Caco-2 (cell line): Measurements from ENCODE around the gene PODXL2. TPM values are rescaled to one million over a fixed set of nuclear protein-coding genes. Genes with fewer than 3 reads are reported as not detected.

Source experiments
- BruUV-seq: library from RNA; stranded (reverse); fragments of 400-500 nt; replicated peaks from 2 replicates; lab custom pipeline; 2021; lab: Mats Ljungman, UMichigan
- CTCF ChIA-PET: fragments of 300-600 bp; sonication (Branson Sonifier 250); formaldehyde crosslinking; loops from one replicate; lab custom pipeline; 2022; ENCODE audit warnings: antibody characterized with exemption; lab: Charles Lee
- POLR2A ChIA-PET: fragments of 300-600 bp; sonication (Branson Sonifier 250); formaldehyde crosslinking; loops from one replicate; lab custom pipeline; 2022; ENCODE audit warnings: antibody characterized with exemption; lab: Charles Lee
- DNase-seq, 2 experiments: peaks; one replicate each; pipeline versions ENCODE4 v3.0.0 to v3.0.0-alpha.2; 2020 to 2022
- H3K27me3 ChIP-seq: replicated peaks from 2 replicates; pipeline ENCODE4 v1.6.0; 2011; ENCODE audit warnings: low read length; ENCODE audit not compliant: control insufficient read depth, insufficient read depth
- H3K36me3 ChIP-seq: 2 replicates; pipeline ENCODE4 v1.5.1; 2011; ENCODE audit warnings: low read length; ENCODE audit not compliant: control insufficient read depth, insufficient read depth
- H3K4me1 ChIP-seq: fragments of 250-450 bp; sonication (Bioruptor Pico); 2 replicates; pipeline ENCODE4 v1.5.1; 2020; ENCODE audit warnings: mild to moderate bottlenecking
- H3K4me3 ChIP-seq: 2 replicates; pipeline ENCODE4 v1.5.1; 2011; ENCODE audit warnings: low read depth, mild to moderate bottlenecking, control low read depth, low read length
- H3K9me3 ChIP-seq: fragments of 250-450 bp; sonication (Bioruptor Pico); 2 replicates; pipeline ENCODE4 v1.5.1; 2020; ENCODE audit warnings: mild to moderate bottlenecking, moderate library complexity
- H3K27ac Mint-ChIP-seq: one replicate; pipeline ENCODE4 v1.8.0; 2022; ENCODE audit warnings: mixed read lengths; ENCODE audit not compliant: unreplicated experiment
- H3K27me3 Mint-ChIP-seq: one replicate; pipeline ENCODE4 v1.8.0; 2022; ENCODE audit warnings: mixed read lengths; ENCODE audit not compliant: insufficient read depth, unreplicated experiment
- H3K36me3 Mint-ChIP-seq: one replicate; pipeline ENCODE4 v1.8.0; 2022; ENCODE audit warnings: mild to moderate bottlenecking, mixed read lengths; ENCODE audit not compliant: insufficient read depth, unreplicated experiment
- H3K4me1 Mint-ChIP-seq: one replicate; pipeline ENCODE4 v1.8.0; 2022; ENCODE audit warnings: low read depth, mixed read lengths; ENCODE audit not compliant: unreplicated experiment
- H3K4me3 Mint-ChIP-seq: one replicate; pipeline ENCODE4 v1.8.0; 2022; ENCODE audit warnings: mild to moderate bottlenecking, moderate library complexity, mixed read lengths; ENCODE audit not compliant: unreplicated experiment
- H3K9me3 Mint-ChIP-seq: one replicate; pipeline ENCODE4 v1.8.0; 2022; ENCODE audit warnings: mixed read lengths; ENCODE audit not compliant: unreplicated experiment
- intact Hi-C: fragments of 100-400 bp; cut with micrococcal nuclease; formaldehyde crosslinking; loops from one replicate; pipeline ENCODE4 v1.10.0; 2022; ENCODE audit not compliant: unreplicated experiment
- total RNA-seq: library from RNA; stranded (reverse); gene quantifications from 2 replicates; pipeline ENCODE4 v1.2.3, GENCODE V29; 2022
- TF ChIP-seq, protein P1 (sequence below), 2 experiments: fragments of 200-600 bp in 1 of 2; IDR thresholded peaks; 1 replicate in 1 of 2; 2 replicates in 1 of 2; pipeline versions ENCODE4 v1.5.1 to v1.8.0; 2011 to 2022; ENCODE audit warnings: antibody characterized with exemption in 1 of 2, control low read depth in 1 of 2, inconsistent platforms in 1 of 2, low read depth in 1 of 2, low read length in 1 of 2, mild to moderate bottlenecking in 1 of 2, moderate library complexity in 1 of 2; ENCODE audit not compliant: insufficient read depth in 1 of 2, severe bottlenecking in 1 of 2, unreplicated experiment in 1 of 2

The PODXL2 gene
- total RNA-seq, 1 experiment from 2014 or later = 39.1 TPM

DNA sequence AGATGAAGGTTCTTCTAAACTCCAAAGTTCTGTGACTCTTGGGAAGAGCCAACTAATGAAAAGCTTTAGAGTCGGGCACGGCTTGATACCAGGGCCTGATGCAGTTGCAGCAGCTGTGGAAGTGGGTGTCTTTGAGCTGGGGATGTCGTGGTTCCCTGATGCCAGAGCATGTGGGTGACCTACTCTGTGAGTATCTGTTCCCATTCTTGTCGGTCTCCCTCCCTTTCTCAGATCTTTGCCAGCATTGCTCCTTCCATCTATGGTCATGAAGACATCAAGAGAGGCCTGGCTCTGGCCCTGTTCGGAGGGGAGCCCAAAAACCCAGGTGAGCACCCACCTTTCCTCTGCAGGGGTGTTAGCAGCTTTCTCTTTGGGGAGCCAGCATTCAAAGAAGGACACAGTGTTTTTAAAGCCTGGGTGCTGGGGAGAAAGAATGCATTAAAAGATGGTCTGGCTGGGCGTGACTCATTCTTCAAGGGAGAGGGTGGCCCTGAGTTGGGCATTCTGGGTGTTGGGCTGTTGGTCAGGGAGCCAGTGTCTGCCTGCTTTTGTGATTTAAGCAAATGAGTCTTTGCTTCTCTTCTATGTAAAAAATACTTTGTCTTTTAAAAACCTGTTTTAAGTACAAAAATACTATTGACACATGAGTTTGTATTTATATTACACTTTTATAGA is 13.2 kb upstream of the PODXL2 start:
- no peak overlapping the region for H3K4me3 Mint-ChIP-seq
- no peaks in the 10 kb centered on the region for H3K4me1 ChIP-seq
- H3K27me3 Mint-ChIP-seq = no peaks in the 10 kb centered on the region
- peaks cover 82% of the 10 kb centered on the region for H3K36me3 Mint-ChIP-seq
- H3K9me3 Mint-ChIP-seq = no peaks in the 10 kb centered on the region
- DNase-seq = no peak
- TF ChIP-seq, protein P1, sequence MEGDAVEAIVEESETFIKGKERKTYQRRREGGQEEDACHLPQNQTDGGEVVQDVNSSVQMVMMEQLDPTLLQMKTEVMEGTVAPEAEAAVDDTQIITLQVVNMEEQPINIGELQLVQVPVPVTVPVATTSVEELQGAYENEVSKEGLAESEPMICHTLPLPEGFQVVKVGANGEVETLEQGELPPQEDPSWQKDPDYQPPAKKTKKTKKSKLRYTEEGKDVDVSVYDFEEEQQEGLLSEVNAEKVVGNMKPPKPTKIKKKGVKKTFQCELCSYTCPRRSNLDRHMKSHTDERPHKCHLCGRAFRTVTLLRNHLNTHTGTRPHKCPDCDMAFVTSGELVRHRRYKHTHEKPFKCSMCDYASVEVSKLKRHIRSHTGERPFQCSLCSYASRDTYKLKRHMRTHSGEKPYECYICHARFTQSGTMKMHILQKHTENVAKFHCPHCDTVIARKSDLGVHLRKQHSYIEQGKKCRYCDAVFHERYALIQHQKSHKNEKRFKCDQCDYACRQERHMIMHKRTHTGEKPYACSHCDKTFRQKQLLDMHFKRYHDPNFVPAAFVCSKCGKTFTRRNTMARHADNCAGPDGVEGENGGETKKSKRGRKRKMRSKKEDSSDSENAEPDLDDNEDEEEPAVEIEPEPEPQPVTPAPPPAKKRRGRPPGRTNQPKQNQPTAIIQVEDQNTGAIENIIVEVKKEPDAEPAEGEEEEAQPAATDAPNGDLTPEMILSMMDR (IDR thresholded peaks at IDR 0.05; ENCODE audit: insufficient read depth in 1 of 2, low read depth in 1 of 2, low read length in 1 of 2, severe bottlenecking in 1 of 2, unreplicated experiment in 1 of 2) = no peak
- H3K27me3 ChIP-seq = no peaks in the 10 kb centered on the region
- H3K9me3 ChIP-seq = no peaks in the 10 kb centered on the region
- intact Hi-C loops = no loop called here
- POLR2A ChIA-PET = interaction anchor here (0.6 kb wide), 1 partner anchor 36 kb away, joined by 3 read pairs; no protein-coding TSS in a partner anchor
- no peak overlapping the region for H3K4me3 ChIP-seq
- no peaks in the 10 kb centered on the region for H3K4me1 Mint-ChIP-seq
- no TSS peak for BruUV-seq
- peaks cover 2% of the 10 kb centered on the region for H3K36me3 ChIP-seq
- CTCF ChIA-PET = no interaction called here
- H3K27ac Mint-ChIP-seq = no peak overlapping the region

DNA sequence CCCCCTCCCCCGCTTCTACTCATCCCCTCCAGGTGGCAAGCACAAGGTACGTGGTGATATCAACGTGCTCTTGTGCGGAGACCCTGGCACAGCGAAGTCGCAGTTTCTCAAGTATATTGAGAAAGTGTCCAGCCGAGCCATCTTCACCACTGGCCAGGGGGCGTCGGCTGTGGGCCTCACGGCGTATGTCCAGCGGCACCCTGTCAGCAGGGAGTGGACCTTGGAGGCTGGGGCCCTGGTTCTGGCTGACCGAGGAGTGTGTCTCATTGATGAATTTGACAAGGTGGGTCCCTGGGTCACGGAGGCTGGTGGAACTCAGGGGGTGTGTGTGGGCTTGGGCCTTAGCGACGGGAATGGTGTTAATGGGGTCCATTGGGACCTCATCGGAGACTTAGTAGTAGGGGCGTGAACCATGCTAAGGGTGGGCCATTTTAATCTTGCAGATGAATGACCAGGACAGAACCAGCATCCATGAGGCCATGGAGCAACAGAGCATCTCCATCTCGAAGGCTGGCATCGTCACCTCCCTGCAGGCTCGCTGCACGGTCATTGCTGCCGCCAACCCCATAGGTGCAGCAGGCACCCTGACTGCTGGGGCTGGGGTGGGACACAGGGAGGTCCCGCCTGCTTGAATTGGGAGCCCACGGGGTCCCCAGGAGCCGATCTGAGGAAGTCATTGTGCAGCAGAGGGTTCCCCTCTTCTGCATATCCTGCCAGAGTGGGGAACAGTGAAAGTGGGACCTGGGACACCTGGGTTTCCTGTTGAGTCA is 12.0 kb upstream of the PODXL2 start:
- H3K9me3 Mint-ChIP-seq = no peaks in the 10 kb centered on the region
- DNase-seq = no peak
- H3K4me1 ChIP-seq = no peaks in the 10 kb centered on the region
- TF ChIP-seq, protein P1 (IDR thresholded peaks at IDR 0.05; ENCODE audit: insufficient read depth in 1 of 2, low read depth in 1 of 2, low read length in 1 of 2, severe bottlenecking in 1 of 2, unreplicated experiment in 1 of 2) = no peak
- no peak overlapping the region for H3K27ac Mint-ChIP-seq
- no peak overlapping the region for H3K4me3 Mint-ChIP-seq
- ChIA-PET CTCF (interaction anchor here (0.6 kb wide), 1 partner anchor 63 kb away, joined by 4 read pairs; no protein-coding TSS in a partner anchor), POLR2A (no interaction called here)
- H3K36me3 ChIP-seq = peaks cover 2% of the 10 kb centered on the region
- H3K4me1 Mint-ChIP-seq = no peaks in the 10 kb centered on the region
- no peaks in the 10 kb centered on the region for H3K27me3 ChIP-seq
- intact Hi-C loops = no loop called here
- no peak overlapping the region for H3K4me3 ChIP-seq
- no TSS peak for BruUV-seq
- H3K27me3 Mint-ChIP-seq = no peaks in the 10 kb centered on the region
- no peaks in the 10 kb centered on the region for H3K9me3 ChIP-seq
- peaks cover 75% of the 10 kb centered on the region for H3K36me3 Mint-ChIP-seq

DNA sequence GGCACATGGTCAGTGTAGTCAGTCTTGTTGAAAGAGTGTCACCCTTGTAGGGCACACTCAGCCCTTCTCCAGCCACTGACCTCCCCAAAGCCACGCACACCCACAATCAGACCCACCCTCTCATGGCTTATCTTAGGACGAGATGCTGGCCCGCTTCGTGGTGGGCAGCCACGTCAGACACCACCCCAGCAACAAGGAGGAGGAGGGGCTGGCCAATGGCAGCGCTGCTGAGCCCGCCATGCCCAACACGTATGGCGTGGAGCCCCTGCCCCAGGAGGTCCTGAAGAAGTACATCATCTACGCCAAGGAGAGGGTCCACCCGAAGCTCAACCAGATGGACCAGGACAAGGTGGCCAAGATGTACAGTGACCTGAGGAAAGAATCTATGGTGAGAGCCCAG is 10.1 kb upstream of the PODXL2 start:
- POLR2A ChIA-PET = no interaction called here
- H3K36me3 ChIP-seq = peaks cover 2% of the 10 kb centered on the region
- H3K9me3 Mint-ChIP-seq = no peaks in the 10 kb centered on the region
- no peaks in the 10 kb centered on the region for H3K4me1 ChIP-seq
- H3K27me3 ChIP-seq = no peaks in the 10 kb centered on the region
- no peaks in the 10 kb centered on the region for H3K9me3 ChIP-seq
- H3K4me3 ChIP-seq = no peak overlapping the region
- H3K4me1 Mint-ChIP-seq = no peaks in the 10 kb centered on the region
- peaks cover 73% of the 10 kb centered on the region for H3K36me3 Mint-ChIP-seq
- no TSS peak for BruUV-seq
- TF ChIP-seq, protein P1 (IDR thresholded peaks at IDR 0.05; ENCODE audit: insufficient read depth in 1 of 2, low read depth in 1 of 2, low read length in 1 of 2, severe bottlenecking in 1 of 2, unreplicated experiment in 1 of 2) = no peak
- intact Hi-C loops = no loop called here
- no peak overlapping the region for H3K4me3 Mint-ChIP-seq
- CTCF ChIA-PET = no interaction called here
- no peaks in the 10 kb centered on the region for H3K27me3 Mint-ChIP-seq
- DNase-seq = no peak
- H3K27ac Mint-ChIP-seq = no peak overlapping the region
